Omental fat pad (tissue), 4 donors: ENCODE results near the gene FHOD3. TPM values are rescaled to one million over a fixed set of nuclear protein-coding genes. Genes with fewer than 3 reads are reported as not detected.

Experiments used
- ATAC-seq: fragments of 150-250 bp; one replicate; pipeline ENCODE4 v1.9.1; 2016; ENCODE audit warnings: mild to moderate bottlenecking, moderate library complexity; ENCODE audit not compliant: low FRiP score
- DNase-seq: peaks from one replicate; pipeline ENCODE4 v3.0.0-alpha.2; 2019; ENCODE audit warnings: low spot score
- total RNA-seq, 4 donors: library from RNA; depleted of rRNA; stranded (reverse); fragments of >200 nt; gene quantifications; one replicate each; pipeline ENCODE4 v1.1.0, GENCODE V29; 2016
- TF ChIP-seq, protein P1 (sequence below), 3 donors: fragments of 450-650 bp; IDR thresholded peaks; one replicate each; pipeline ENCODE4 v1.5.1; 2016 to 2017; ENCODE audit warnings: antibody characterized with exemption in 3 of 3, mild to moderate bottlenecking in 3 of 3, moderate library complexity in 2 of 3

FHOD3 gene
- total RNA-seq, 4 donors from 2014 or later: 0.96 to 3.8 (median 2.3) TPM

DNA sequence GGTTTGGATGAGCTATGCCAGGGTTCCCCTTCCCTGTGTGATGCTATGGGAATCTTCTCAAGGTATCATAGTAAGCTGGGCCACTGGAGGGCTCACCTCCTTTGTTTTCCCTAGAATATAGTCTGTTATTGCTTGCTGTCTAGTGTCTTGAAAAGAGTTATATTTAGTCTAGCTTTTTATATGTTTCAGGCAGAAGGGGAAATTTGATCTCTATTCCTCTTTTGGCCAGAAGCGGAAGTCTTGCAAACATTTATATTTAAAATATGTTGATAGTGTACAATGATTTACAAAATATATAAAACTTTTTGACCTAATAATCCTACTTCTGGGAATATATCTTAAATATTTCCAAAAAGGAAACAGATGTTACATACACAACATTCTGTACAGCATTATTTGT, 260.7 kb downstream of the FHOD3 start:
- DNase-seq (no peak), ATAC-seq (no peak)
- TF ChIP-seq, protein P1, sequence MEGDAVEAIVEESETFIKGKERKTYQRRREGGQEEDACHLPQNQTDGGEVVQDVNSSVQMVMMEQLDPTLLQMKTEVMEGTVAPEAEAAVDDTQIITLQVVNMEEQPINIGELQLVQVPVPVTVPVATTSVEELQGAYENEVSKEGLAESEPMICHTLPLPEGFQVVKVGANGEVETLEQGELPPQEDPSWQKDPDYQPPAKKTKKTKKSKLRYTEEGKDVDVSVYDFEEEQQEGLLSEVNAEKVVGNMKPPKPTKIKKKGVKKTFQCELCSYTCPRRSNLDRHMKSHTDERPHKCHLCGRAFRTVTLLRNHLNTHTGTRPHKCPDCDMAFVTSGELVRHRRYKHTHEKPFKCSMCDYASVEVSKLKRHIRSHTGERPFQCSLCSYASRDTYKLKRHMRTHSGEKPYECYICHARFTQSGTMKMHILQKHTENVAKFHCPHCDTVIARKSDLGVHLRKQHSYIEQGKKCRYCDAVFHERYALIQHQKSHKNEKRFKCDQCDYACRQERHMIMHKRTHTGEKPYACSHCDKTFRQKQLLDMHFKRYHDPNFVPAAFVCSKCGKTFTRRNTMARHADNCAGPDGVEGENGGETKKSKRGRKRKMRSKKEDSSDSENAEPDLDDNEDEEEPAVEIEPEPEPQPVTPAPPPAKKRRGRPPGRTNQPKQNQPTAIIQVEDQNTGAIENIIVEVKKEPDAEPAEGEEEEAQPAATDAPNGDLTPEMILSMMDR (IDR thresholded peaks at IDR 0.05): no peak

DNA sequence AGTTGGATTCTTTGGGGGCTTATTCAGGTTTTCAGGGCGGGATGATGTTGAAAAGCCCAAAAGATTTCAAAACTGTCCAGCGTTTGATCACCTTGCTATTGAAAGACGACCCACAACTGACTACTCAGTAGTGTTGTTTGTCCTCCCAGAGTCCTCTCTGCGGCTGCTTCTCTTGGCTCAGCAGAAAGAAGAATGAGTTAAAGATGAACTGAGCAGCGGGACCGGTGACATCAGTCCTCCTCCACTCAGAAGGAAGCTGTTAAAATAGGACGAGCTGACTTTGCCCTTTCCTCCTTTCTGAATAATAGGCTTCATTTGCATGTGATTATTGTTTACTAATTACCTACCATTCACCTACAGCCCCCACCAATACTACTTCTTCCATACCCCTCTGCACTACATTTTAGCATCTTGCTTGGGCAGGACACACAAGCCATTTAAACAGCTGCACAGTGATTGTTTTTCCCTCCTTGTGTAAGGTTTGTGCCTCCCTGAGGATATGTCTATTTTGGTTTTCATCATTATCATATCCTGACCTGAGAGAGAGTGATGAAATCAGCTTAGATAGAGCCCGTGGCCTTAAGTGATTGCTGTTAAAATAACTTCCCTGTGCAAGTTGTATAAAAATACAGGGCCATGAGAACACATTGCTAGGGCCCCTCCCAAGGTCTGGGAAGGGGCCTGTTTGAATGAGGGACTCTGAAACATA, 261.8 kb downstream of the FHOD3 start:
- no peak for DNase-seq
- TF ChIP-seq, protein P1 (IDR thresholded peaks at IDR 0.05): no peak
- no peak for ATAC-seq

- ATAC-seq: no peak
- TF ChIP-seq, protein P1 (IDR thresholded peaks at IDR 0.05): no peak
Observed at GRCh38 chr18:36560187-36560586, 262.7 kb downstream of the FHOD3 start.

DNA sequence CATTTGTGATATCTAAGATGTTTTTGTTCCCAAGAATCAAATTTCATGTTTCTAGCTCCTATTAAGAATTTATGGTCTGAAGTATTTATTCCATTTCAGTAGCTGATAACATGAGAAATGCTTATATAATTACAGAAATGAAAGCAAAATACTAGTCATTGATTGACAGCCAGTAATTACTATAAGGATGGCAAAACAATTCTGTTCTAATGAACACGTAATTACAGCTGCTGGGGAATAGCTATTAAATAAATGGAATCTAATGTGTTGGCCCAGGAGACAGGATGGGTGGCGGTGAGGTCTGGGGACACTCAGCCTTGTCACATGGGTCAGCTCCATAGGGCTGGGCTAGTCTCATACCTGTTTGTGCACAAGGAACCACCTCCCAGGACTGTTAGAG, 263.5 kb downstream of the FHOD3 start:
- TF ChIP-seq, protein P1 (IDR thresholded peaks at IDR 0.05): no peak
- ATAC-seq: no peak
- no peak for DNase-seq

More at GRCh38 chr18:36560187-36560586, 262.7 kb downstream of the FHOD3 start:
- DNase-seq: no peak

- TF ChIP-seq, protein P1 (IDR thresholded peaks at IDR 0.05): no peak
- DNase-seq (no peak), ATAC-seq (no peak)
Observed at GRCh38 chr18:36564841-36565240, 267.3 kb downstream of the FHOD3 start.

DNA sequence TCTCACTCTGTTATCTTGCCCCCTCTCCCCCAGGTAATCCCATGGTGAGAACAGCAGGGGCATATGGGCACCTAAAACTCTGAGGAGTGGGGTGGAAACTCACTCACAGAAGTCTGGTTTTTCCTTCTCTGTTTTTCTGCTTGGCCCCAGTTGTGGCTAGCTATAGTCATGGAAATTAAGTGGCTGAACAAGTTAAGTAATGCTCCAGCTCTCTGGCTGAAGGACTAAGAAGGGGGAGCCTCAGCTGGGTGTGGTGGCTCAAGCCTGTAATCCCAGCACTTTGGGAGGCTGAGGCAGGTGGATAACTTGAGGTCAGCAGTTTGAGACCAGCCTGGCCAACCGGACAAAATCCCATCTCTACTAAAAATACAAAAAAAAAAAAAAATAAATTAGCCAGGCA, 270.3 kb downstream of the FHOD3 start:
- TF ChIP-seq, protein P1 (IDR thresholded peaks at IDR 0.05): no peak
- ATAC-seq (no peak), DNase-seq (no peak)

- no peak for DNase-seq
- TF ChIP-seq, protein P1 (IDR thresholded peaks at IDR 0.05): no peak
- ATAC-seq: no peak
Observed at GRCh38 chr18:36568487-36568886, 271.0 kb downstream of the FHOD3 start.
